Loucy (cell line): ENCODE data around the gene GATA3.

ENCODE experiments used
- H2AFZ ChIP-seq: fragments of 200-600 bp; sonication (generic); 2 replicates; pipeline ENCODE4 v1.6.0; 2016; ENCODE audit warnings: antibody characterized with exemption, mild to moderate bottlenecking, low read length, moderate library complexity
- H3F3A ChIP-seq: fragments of 200-600 bp; 2 replicates; pipeline ENCODE4 v1.6.0; 2016; ENCODE audit warnings: antibody characterized with exemption, low read depth, mild to moderate bottlenecking
- H3K27me3 ChIP-seq: fragments of 200-600 bp; sonication (generic); 2 replicates; pipeline ENCODE4 v1.6.1; 2014; ENCODE audit warnings: low read length, mild to moderate bottlenecking; ENCODE audit not compliant: insufficient read depth, poor library complexity, severe bottlenecking
- H3K36me3 ChIP-seq: fragments of 200-600 bp; sonication (generic); 2 replicates; pipeline ENCODE4 v1.6.1; 2016; ENCODE audit warnings: low read length; ENCODE audit not compliant: insufficient read depth
- H3K4me1 ChIP-seq: fragments of 200-600 bp; sonication (generic); 2 replicates; pipeline ENCODE4 v1.5.1; 2014; ENCODE audit warnings: low read length, mild to moderate bottlenecking; ENCODE audit not compliant: insufficient read depth, poor library complexity, severe bottlenecking
- H3K4me2 ChIP-seq: fragments of 200-600 bp; sonication (generic); 2 replicates; pipeline ENCODE4 v1.6.0; 2014; ENCODE audit warnings: antibody characterized with exemption, low read length, low read depth, mild to moderate bottlenecking; ENCODE audit not compliant: poor library complexity, severe bottlenecking
- H3K4me3 ChIP-seq: fragments of 200-600 bp; sonication (generic); 2 replicates; pipeline ENCODE4 v1.5.1; 2014; ENCODE audit warnings: low read length, mild to moderate bottlenecking, mixed read lengths; ENCODE audit not compliant: poor library complexity, severe bottlenecking
- H3K79me2 ChIP-seq: fragments of 200-600 bp; sonication (generic); 2 replicates; pipeline ENCODE4 v1.6.1; 2014; ENCODE audit warnings: low read length; ENCODE audit not compliant: insufficient read depth
- H3K9ac ChIP-seq: fragments of 200-600 bp; sonication (generic); 2 replicates; pipeline ENCODE4 v1.6.0; 2014; ENCODE audit warnings: mild to moderate bottlenecking, low read depth, low read length, moderate library complexity; ENCODE audit not compliant: poor library complexity, severe bottlenecking
- H3K9me2 ChIP-seq: fragments of 200-600 bp; sonication (generic); replicated peaks from 2 replicates; pipeline ENCODE4 v1.6.1; 2016; ENCODE audit warnings: low read depth, low read length, mixed read lengths
- H3K9me3 ChIP-seq: fragments of 200-600 bp; sonication (generic); 2 replicates; pipeline ENCODE4 v1.6.1; 2014; ENCODE audit warnings: mild to moderate bottlenecking, antibody characterized with exemption, low read length, low read depth; ENCODE audit not compliant: insufficient read depth
- H4K20me1 ChIP-seq: fragments of 200-600 bp; sonication (generic); 2 replicates; pipeline ENCODE4 v1.6.0; 2014; ENCODE audit warnings: antibody characterized with exemption, low read length, mild to moderate bottlenecking; ENCODE audit not compliant: insufficient read depth, poor library complexity, severe bottlenecking
- EZH2phosphoT487 ChIP-seq: fragments of 200-600 bp; IDR thresholded peaks from 2 replicates; pipeline ENCODE4 v1.6.1; 2018; ENCODE audit warnings: antibody characterized with exemption, mild to moderate bottlenecking, moderate library complexity, borderline replicate concordance
- TF ChIP-seq, protein P1 (sequence below): fragments of 200-600 bp; sonication (generic); conservative IDR thresholded peaks from 2 replicates; pipeline ENCODE4 v1.5.1; 2014; ENCODE audit warnings: mild to moderate bottlenecking, antibody characterized with exemption, low read length

Gene GATA3

GRCh38 chr10:8057636-8058273, 3.3 kb downstream of the GATA3 start:
- H3F3A ChIP-seq: 0 out of 2 replicates have a peak, but pooled peaks cover 12% of the 10 kb centered on the region
- H3K27me3 ChIP-seq: peaks cover 32% of the 10 kb centered on the region
- H4K20me1 ChIP-seq: peaks cover 74% of the 10 kb centered on the region
- H3K79me2 ChIP-seq: peaks cover 92% of the 10 kb centered on the region
- H3K9me2 ChIP-seq: no peaks in the 10 kb centered on the region
- peaks cover 62% of the 10 kb centered on the region for H3K36me3 ChIP-seq
- H3K4me3 ChIP-seq: peak overlapping the region; percentile 97
- peaks cover 20% of the 10 kb centered on the region for H3K4me1 ChIP-seq
- no peak overlapping the region for H2AFZ ChIP-seq
- H3K9me3 ChIP-seq: no peaks in the 10 kb centered on the region
- H3K9ac ChIP-seq: peak overlapping the region; percentile 99
- H3K4me2 ChIP-seq: peak overlapping the region; percentile 85
- TF ChIP-seq, protein P1, sequence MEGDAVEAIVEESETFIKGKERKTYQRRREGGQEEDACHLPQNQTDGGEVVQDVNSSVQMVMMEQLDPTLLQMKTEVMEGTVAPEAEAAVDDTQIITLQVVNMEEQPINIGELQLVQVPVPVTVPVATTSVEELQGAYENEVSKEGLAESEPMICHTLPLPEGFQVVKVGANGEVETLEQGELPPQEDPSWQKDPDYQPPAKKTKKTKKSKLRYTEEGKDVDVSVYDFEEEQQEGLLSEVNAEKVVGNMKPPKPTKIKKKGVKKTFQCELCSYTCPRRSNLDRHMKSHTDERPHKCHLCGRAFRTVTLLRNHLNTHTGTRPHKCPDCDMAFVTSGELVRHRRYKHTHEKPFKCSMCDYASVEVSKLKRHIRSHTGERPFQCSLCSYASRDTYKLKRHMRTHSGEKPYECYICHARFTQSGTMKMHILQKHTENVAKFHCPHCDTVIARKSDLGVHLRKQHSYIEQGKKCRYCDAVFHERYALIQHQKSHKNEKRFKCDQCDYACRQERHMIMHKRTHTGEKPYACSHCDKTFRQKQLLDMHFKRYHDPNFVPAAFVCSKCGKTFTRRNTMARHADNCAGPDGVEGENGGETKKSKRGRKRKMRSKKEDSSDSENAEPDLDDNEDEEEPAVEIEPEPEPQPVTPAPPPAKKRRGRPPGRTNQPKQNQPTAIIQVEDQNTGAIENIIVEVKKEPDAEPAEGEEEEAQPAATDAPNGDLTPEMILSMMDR: no peak
- TF ChIP-seq EZH2phosphoT487: no peak

- Histone ChIP-seq H2AFZ (no peak overlapping the region), H3K9ac (peak overlapping the region; percentile 99), H3K27me3 (peaks cover 32% of the 10 kb centered on the region), H3K4me2 (peak overlapping the region; percentile 85), H3K9me3 (no peaks in the 10 kb centered on the region), H3K4me1 (peaks cover 28% of the 10 kb centered on the region), H3K36me3 (peaks cover 69% of the 10 kb centered on the region), H4K20me1 (peaks cover 81% of the 10 kb centered on the region), H3F3A (0 out of 2 replicates have a peak, but pooled peaks cover 12% of the 10 kb centered on the region), H3K9me2 (no peaks in the 10 kb centered on the region), H3K4me3 (peak overlapping the region; percentile 97), H3K79me2 (peaks cover 98% of the 10 kb centered on the region)
- TF ChIP-seq EZH2phosphoT487: no peak
- TF ChIP-seq, protein P1: no peak
These were observed 4.0 kb downstream of the GATA3 start for GRCh38 chr10:8058274-8059111.

DNA sequence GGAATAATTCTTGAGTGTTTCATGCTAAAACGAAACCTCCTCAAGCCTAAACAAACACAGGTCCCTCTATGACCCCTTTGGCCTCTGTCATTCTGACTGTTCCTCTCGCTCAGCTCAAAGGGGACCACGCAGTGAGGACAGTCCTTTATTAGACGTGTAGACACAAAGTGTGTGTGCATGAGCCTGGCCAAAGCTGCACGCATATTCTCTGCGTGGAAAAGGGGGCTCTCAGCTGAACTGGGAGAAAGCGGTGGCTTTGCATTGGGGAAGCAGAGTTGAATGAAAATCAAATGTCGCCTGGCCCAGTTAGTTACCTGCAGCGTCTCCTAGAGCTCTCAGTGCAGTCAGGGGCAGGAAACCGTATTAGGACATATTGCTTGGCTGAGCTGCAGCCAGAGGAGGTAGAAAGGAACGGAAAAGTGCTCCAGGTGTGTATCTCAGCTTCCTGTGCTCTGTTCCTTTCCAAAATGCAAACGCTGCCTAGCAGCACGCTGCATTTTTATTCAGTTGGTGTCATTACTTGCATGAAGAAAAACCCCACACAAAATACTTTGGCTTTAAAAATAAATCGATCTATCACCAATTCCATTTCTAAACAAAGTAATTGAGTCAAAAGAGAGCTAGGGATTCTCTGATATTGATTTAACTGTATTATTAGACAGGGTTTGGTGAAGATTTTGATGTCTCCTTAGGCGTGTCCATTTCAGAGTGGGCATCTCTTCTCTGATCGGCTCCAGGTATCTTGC, 4.9 kb downstream of the GATA3 start:
- Histone ChIP-seq H3K9ac (peak overlapping the region; percentile 99), H3K4me1 (peaks cover 36% of the 10 kb centered on the region), H2AFZ (no peak overlapping the region), H3K27me3 (peaks cover 32% of the 10 kb centered on the region), H3K9me2 (no peaks in the 10 kb centered on the region), H3K4me3 (peak overlapping the region; percentile 97), H3K36me3 (peaks cover 78% of the 10 kb centered on the region), H3K4me2 (peak overlapping the region; percentile 85), H3F3A (0 out of 2 replicates have a peak, but pooled peaks cover 13% of the 10 kb centered on the region), H4K20me1 (peaks cover 90% of the 10 kb centered on the region), H3K79me2 (peaks cover 100% of the 10 kb centered on the region), H3K9me3 (no peaks in the 10 kb centered on the region)
- TF ChIP-seq, protein P1: no peak
- no peak for TF ChIP-seq EZH2phosphoT487
